ENCODE results near the gene ASL. TPM values are rescaled to one million over a fixed set of nuclear protein-coding genes. Genes with fewer than 3 reads are reported as not detected.
"Not testable (repeated sequence)": the region's sequence is repeated elsewhere in the genome, so short reads cannot be mapped to it uniquely, and the experiment has no call there.

The ASL gene
- total RNA-seq = 10 to 100 TPM in 1 of 2 donors, 1 to 10 TPM in 1; 9.2 to 13.0 TPM

DNA sequence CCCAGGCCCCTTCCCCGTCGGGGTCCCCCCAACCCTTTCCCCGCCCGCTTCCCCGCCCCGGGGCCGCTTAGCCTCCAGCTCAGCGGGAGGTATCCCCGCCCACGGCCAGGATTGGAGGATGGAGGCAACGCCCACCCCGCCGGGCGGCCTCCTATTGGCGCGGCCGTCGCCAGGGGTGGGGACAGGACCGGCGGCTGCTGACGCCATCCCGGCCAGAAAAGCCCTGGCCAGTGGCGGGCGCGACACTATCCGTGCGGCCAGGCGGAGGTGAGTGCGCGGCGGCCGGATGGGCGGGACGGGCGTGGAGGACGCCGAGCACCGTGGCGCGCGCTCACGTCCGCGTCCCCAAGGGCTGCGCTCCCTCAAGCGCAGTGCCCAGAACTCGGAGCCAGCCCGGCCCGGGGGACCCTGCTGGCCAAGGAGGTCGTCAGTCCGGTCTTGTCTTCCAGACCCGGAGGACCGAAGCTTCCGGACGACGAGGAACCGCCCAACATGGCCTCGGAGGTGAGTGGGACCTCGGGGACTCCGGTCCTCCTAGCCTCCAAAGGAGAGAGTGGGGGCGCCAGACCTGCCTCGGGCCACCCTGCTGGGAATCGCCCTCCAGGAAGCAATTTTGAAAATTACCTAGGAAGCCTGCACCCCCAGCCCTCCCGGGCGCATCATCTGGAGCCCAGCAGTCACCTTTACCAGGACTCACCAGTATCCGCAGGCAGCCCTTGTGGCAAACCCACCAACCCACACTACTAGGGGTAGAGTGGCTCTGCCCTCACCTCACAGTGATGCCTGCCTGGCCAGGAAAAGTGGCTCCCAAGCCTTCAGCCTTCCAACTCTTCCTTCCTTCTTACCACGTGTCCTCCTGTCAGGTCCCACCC lies at the start of gene ASL:
TSS of gene ASL (plus strand) at position 230 of the 872 bp plus-strand sequence. CDS start at position 493, 263 bp downstream.
- Histone ChIP-seq H3K9me3 (no peaks in the 10 kb centered on the region), H3K4me1 (peaks cover 0 to 16% of the 10 kb centered on the region in 2 donors), H3K36me3 (no peaks in the 10 kb centered on the region), H3K4me3 (peak within 1 kb of the TSS; percentile 88 to 89), H3K27ac (peak within 1 kb of the TSS; percentile 63 to 73), H3K27me3 (no peaks in the 10 kb centered on the region)
- TF ChIP-seq, protein P1, sequence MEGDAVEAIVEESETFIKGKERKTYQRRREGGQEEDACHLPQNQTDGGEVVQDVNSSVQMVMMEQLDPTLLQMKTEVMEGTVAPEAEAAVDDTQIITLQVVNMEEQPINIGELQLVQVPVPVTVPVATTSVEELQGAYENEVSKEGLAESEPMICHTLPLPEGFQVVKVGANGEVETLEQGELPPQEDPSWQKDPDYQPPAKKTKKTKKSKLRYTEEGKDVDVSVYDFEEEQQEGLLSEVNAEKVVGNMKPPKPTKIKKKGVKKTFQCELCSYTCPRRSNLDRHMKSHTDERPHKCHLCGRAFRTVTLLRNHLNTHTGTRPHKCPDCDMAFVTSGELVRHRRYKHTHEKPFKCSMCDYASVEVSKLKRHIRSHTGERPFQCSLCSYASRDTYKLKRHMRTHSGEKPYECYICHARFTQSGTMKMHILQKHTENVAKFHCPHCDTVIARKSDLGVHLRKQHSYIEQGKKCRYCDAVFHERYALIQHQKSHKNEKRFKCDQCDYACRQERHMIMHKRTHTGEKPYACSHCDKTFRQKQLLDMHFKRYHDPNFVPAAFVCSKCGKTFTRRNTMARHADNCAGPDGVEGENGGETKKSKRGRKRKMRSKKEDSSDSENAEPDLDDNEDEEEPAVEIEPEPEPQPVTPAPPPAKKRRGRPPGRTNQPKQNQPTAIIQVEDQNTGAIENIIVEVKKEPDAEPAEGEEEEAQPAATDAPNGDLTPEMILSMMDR (IDR thresholded peaks at IDR 0.05) = no peak
- peak; percentile 91 for DNase-seq (ENCODE audit: low spot score)

GRCh38 chr7:66028342-66028741 lies 47.3 kb upstream of the ASL start:
- H3K4me1 ChIP-seq; DNase-seq (ENCODE audit: low spot score); H3K27ac ChIP-seq: not testable (repeated sequence)

GRCh38 chr7:66033471-66034385 lies 41.9 kb upstream of the ASL start:
- TF ChIP-seq, protein P1 (IDR thresholded peaks at IDR 0.05) = no peak
- no peak for DNase-seq (ENCODE audit: low spot score)
- Histone ChIP-seq H3K27ac (no peak overlapping the region), H3K4me1 (no peaks in the 10 kb centered on the region), H3K27me3 (no peaks in the 10 kb centered on the region), H3K9me3 (no peaks in the 10 kb centered on the region), H3K36me3 (no peaks in the 10 kb centered on the region), H3K4me3 (no peak overlapping the region)

More at GRCh38 chr7:66028342-66028741, 47.3 kb upstream of the ASL start:
- H3K27me3 ChIP-seq, H3K4me3 ChIP-seq, H3K9me3 ChIP-seq, H3K36me3 ChIP-seq: not testable (repeated sequence)

DNA sequence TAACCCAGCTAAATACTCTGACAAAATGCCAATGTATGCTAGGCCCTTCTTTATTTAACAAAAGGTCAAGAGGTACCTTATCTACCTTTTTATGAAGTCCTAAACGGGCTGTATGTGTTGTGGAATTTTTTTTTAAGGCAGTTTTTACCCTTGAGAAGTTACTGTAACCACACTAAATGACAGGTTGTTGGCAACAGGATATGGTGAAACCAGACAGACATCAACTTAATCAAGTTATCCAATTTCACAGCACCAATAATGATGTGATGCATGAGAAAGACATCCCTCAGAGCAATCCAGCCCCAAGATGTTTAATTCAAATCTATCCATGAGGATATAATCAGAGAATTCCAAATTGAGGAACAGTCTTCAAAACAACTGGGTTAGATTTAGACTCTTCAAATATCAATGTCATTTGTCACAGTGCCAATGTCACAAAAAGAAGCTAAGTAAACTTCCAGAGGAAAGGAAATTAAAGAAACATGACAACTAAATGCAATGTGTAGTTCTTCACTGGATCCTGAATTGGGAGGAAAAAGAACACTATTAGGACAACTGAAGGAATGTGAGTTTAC lies 41.1 kb upstream of the ASL start:
- H3K9me3 ChIP-seq; H3K4me3 ChIP-seq; H3K36me3 ChIP-seq; DNase-seq (ENCODE audit: low spot score); H3K27ac ChIP-seq; H3K4me1 ChIP-seq; H3K27me3 ChIP-seq: not testable (repeated sequence)

DNA sequence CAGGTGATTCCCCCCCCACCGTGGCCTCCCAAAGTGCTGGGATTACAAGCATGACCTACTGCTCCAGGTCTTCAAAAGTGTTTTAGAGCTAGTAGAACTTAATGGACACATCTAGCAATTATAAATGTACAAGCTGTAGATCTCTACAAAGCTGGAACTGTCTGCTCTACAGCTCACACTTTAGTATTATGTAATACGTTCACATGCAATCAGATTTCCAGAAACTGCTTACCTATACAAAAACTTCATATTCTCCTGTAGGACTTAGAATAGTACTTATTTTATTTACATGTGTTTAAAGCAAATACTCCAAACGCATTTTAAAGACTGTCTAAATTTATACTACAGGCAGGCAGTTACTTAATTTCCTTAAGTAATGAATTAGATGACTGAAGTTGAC lies 39.2 kb upstream of the ASL start:
- no peak overlapping the region for H3K4me3 ChIP-seq
- DNase-seq (ENCODE audit: low spot score) = no peak
- no peak overlapping the region for H3K27ac ChIP-seq
- no peaks in the 10 kb centered on the region for H3K4me1 ChIP-seq
- H3K36me3 ChIP-seq = no peaks in the 10 kb centered on the region
- H3K27me3 ChIP-seq = no peaks in the 10 kb centered on the region
- H3K9me3 ChIP-seq = no peaks in the 10 kb centered on the region
- TF ChIP-seq, protein P1 (IDR thresholded peaks at IDR 0.05) = no peak

- DNase-seq (ENCODE audit: low spot score) = no peak
- H3K36me3 ChIP-seq = no peaks in the 10 kb centered on the region
- H3K9me3 ChIP-seq = no peaks in the 10 kb centered on the region
- H3K27me3 ChIP-seq = no peaks in the 10 kb centered on the region
- TF ChIP-seq, protein P1 (IDR thresholded peaks at IDR 0.05) = no peak
- H3K4me3 ChIP-seq = no peak overlapping the region
- H3K27ac ChIP-seq = no peak overlapping the region
- no peaks in the 10 kb centered on the region for H3K4me1 ChIP-seq
Observed at GRCh38 chr7:66036788-66037187, 38.8 kb upstream of the ASL start.

Measured in right atrium auricular region (tissue), 2 donors.